Chondrocyte (in vitro differentiated cells): Measurements from ENCODE around the gene SPRYD7. TPM values are rescaled to one million over a fixed set of nuclear protein-coding genes. Genes with fewer than 3 reads are reported as not detected.

Experiments used
- DNase-seq: peaks from one replicate; pipeline ENCODE4 v3.0.0; 2021; ENCODE audit warnings: mixed read lengths, low spot score
- H3K27ac Mint-ChIP-seq: one replicate; pipeline ENCODE4 v1.8.0; 2021; ENCODE audit warnings: mild to moderate bottlenecking, moderate library complexity, mixed read lengths; ENCODE audit not compliant: unreplicated experiment
- H3K27me3 Mint-ChIP-seq: 2 replicates; pipeline ENCODE4 v1.8.0; 2021; ENCODE audit warnings: low read depth, mixed read lengths
- H3K36me3 Mint-ChIP-seq: 2 replicates; pipeline ENCODE4 v1.8.0; 2021; ENCODE audit warnings: low read depth, mixed read lengths
- H3K4me1 Mint-ChIP-seq: 2 replicates; pipeline ENCODE4 v1.8.0; 2021; ENCODE audit warnings: low read depth, mild to moderate bottlenecking, mixed read lengths
- H3K4me3 Mint-ChIP-seq: one replicate; pipeline ENCODE4 v1.8.0; 2021; ENCODE audit warnings: mild to moderate bottlenecking, moderate library complexity, mixed read lengths; ENCODE audit not compliant: unreplicated experiment
- H3K9me3 Mint-ChIP-seq: 2 replicates; pipeline ENCODE4 v1.8.0; 2021; ENCODE audit warnings: low read depth, mixed read lengths
- CTCF ChIP-seq: fragments of 200-600 bp; sonication (generic); IDR thresholded peaks from 2 replicates; pipeline ENCODE4 v1.5.0; 2021; ENCODE audit warnings: antibody characterized with exemption, mild to moderate bottlenecking, moderate library complexity
- long read RNA-seq: library from polyadenylated mRNA; stranded (forward); transcript quantifications from one replicate; pipeline ENCODE4 v2.0.0, GENCODE V29; 2021
- total RNA-seq: library from RNA; stranded (reverse); gene quantifications from 3 replicates; pipeline ENCODE4 v1.2.1, GENCODE V29; 2021

The SPRYD7 gene
- total RNA-seq = 6.9 to 8.8 TPM (median 7.5 TPM) in 3 replicates
- long read RNA-seq, transcript SPRYD7-201 (5 exons, 3,053 nt) = major isoform, 30 of 47 reads
- long read RNA-seq, partial matches to known transcripts = 12 of 47 reads
- long read RNA-seq, other reads (novel, unspliced or antisense) = 3 of 47 reads

DNA sequence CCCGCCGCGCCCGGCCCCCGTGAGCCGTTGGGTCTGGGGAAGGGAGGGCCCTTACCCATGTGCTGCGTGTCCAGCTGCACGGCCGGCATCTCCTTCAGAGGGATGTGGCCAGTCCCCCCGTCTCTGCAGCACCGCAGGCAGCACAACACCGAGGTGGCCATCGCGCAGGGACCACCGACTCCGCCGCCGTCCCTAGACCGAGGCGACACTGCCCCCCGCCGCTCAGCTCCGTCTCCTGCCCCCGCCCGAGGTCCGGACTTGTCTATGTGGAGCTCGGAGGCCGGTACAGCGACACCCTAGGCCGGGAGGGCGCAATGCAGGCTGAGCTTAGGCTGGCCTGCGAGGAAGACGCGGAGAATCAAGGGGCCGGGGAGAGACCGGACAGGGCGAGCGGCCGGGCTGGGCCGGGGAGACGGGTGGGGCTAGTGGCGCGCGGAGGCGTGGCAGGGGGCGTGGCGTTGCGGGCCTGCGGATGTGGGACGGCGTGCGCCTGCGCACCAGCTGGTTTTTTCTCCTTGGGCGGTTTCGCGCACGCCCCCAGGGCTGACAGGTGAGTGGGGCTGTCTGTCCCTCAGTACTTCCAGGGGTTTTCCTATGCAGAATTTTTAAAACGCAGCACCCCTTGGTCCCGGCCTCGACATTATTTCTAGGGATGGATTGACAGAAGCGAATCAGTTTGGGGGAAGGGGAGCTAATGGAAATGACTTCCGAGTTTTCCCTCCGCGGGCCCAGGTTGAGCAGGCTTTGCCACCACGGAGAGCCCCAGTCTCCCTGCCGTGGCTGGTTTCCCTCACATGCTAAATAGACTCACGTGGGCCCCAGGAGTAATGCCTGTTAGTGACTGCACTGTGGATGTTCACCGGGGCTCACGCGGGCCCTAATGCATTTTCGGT lies at the start of gene SPRYD7:
Gene SPRYD7, minus strand, starts transcription at position 266 of the 893 bp plus-strand sequence. Its CDS starts 105 bp downstream, at position 161.
- H3K9me3 Mint-ChIP-seq = no peaks in the 10 kb centered on the region
- peak within 1 kb of the TSS; percentile 94 for H3K27ac Mint-ChIP-seq
- no peaks in the 10 kb centered on the region for H3K36me3 Mint-ChIP-seq
- DNase-seq = peak; percentile 100
- TF ChIP-seq CTCF = peak; percentile 96
- H3K4me3 Mint-ChIP-seq = peak within 1 kb of the TSS; percentile 84
- H3K27me3 Mint-ChIP-seq = no peaks in the 10 kb centered on the region
- H3K4me1 Mint-ChIP-seq = peaks cover 38% of the 10 kb centered on the region

GRCh38 chr13:49985129-49985528 lies 49.0 kb upstream of the SPRYD7 start:
- no peak overlapping the region for H3K4me3 Mint-ChIP-seq
- TF ChIP-seq CTCF = no peak
- no peaks in the 10 kb centered on the region for H3K9me3 Mint-ChIP-seq
- DNase-seq = no peak
- H3K27me3 Mint-ChIP-seq = no peaks in the 10 kb centered on the region
- H3K36me3 Mint-ChIP-seq = peaks cover 14% of the 10 kb centered on the region
- no peaks in the 10 kb centered on the region for H3K4me1 Mint-ChIP-seq
- H3K27ac Mint-ChIP-seq = no peak overlapping the region

DNA sequence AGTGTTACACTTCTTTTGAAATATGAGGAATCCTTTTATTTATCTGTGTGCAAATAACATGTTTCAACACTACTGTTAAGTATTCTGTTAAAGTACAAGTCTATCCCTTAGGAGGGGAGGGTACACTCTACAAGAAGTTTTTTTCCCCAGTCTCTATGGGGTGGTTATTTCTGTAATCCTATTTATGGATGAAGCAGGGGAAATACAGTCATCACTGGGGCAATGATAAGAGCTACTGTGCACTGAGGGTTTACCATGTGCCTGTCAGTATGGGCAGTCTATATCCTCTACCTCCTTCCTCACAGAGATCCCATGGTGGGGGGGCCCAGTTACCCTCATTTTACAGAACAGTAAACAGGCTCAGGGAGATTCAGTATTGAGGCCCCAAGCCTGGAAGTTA lies 44.1 kb upstream of the SPRYD7 start:
- Mint-ChIP-seq H3K36me3 (peaks cover 14% of the 10 kb centered on the region), H3K4me3 (no peak overlapping the region), H3K4me1 (peaks cover 2% of the 10 kb centered on the region), H3K9me3 (no peaks in the 10 kb centered on the region), H3K27me3 (no peaks in the 10 kb centered on the region), H3K27ac (no peak overlapping the region)
- DNase-seq = no peak
- TF ChIP-seq CTCF = no peak

- Mint-ChIP-seq H3K4me1 (peaks cover 2% of the 10 kb centered on the region), H3K36me3 (peaks cover 9% of the 10 kb centered on the region), H3K27ac (no peak overlapping the region), H3K9me3 (no peaks in the 10 kb centered on the region), H3K27me3 (no peaks in the 10 kb centered on the region), H3K4me3 (no peak overlapping the region)
- DNase-seq = no peak
- no peak for TF ChIP-seq CTCF
These were observed 41.9 kb upstream of the SPRYD7 start for GRCh38 chr13:49977992-49978391.

DNA sequence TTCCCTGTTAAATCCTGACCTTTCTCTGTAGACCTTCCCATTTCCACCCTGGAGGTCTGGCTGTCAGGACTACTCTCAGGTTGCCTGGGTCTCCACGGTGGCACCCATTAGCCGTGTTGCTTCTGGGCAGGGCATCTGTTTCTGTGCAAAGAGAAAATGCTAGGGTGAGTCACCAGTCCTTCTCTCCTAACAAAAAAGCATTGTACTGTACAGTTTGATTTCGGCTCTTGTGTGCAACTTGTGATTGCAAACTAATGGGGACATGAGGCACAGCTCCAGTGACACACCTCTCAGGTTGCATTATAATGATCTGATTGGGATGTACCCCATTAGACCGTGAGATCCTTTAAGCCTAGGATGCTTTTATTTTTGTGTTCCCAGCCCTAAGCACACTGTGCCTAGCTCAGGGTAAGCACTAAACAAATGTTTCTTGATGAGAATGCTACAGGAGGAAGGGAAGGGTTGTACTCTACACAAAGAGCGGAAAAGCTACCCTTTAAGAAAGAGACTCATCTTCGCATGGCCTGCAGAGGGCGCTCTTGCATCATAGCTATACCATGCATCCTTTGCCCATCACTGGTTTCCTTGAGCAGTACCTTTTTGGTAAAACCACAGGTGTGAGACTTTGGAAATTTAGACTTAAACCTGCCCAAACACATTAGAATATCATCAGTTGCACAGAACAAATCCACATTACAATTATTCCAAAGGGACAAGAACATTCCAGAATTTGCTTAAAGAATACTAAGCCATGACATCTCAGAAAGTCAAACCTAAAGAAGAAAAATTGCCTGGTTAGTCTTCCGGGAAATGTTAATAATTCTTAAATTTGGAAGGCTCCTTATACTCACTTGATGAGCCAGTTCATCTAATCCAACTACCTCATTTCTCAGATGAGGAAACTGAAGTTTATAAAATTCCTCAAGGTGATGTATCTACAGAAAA lies 40.4 kb upstream of the SPRYD7 start:
- Mint-ChIP-seq H3K4me3 (no peak overlapping the region), H3K27me3 (no peaks in the 10 kb centered on the region), H3K9me3 (no peaks in the 10 kb centered on the region), H3K27ac (no peak overlapping the region), H3K4me1 (peaks cover 2% of the 10 kb centered on the region), H3K36me3 (peaks cover 1% of the 10 kb centered on the region)
- TF ChIP-seq CTCF = peak; percentile 96
- no peak for DNase-seq
